ENCODE data around the gene CDC42BPA.

Gene CDC42BPA

DNA sequence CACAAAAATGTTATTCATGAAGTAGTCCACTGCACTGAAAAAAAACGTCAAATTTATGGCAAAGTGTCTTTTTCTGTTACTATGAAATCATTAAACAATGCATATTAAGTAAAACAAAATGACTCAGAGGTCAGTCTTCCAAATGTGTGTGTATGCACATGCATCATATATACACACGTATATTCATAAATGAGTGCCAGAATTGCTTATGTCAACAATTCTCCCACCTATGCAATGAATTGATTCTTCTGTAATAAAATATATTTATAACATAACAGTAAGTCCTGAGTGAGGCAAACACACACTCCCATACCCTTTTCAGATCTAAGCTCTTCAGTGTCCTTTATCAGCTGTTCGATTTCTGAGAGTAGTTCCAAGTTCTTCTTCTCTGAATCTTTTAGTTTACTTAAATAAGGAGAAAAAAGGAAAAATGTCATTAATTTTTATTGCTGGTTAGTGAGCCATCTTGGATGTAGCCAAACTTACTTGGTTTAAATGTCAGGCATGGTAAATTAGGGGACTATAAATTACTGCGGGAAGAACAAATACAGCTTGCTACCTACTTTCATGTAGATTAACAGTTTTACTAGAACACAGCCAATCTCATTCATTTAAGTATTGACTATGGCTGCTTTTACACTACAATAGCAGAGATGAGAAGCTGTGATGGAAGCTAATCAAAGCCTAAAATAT is 246.3 kb downstream of the CDC42BPA start:
- no peak for DNase-seq

DNA sequence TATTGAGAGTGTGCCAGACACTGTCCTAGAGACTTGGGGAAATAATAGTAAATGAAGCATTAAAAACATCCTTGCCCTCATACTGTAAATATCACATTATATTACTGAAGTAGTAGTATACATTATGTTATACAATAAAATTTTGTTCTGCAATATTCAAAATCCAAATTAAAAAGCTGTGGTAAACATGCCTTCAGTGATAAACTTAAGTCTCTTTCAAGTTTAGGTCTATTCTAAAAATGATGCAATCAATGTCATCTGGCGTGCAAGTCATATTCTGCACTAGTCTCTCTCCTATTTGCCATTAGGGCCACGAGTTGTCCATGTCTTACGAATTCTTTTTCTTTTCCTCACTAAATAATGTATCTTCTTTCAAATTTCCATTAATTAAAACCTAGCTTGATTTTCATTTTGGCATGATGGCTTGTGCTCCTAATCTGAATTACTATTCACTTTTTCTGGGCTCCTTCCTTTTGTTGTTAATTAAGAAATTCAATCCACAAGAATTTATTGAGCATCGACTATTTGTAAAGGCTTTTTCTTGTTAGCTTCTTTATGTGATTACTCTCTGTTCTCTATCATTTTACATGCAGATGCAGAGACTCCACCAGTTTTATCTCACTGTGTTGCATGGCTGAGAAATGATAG is 247.5 kb downstream of the CDC42BPA start:
- DNase-seq, result no peak

DNA sequence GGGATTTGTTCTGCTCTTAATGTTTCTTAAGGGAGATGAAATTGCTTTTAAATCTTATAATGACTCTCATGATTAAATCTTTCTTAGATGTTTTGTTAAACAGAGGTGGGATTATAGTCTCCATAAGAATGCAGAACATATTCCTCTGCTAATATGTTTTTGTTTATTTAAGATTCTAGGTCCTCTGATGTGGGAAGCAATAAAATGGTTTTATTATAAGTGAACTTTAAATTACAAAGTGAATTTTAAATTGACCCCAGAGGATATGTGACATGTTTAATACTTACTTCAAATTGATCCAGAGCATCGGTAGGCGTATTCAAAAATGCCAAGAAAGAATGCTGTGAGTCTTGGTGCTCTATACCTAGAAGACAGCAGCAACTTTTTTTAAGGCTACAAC is 248.8 kb downstream of the CDC42BPA start:
- DNase-seq, result no peak

DNA sequence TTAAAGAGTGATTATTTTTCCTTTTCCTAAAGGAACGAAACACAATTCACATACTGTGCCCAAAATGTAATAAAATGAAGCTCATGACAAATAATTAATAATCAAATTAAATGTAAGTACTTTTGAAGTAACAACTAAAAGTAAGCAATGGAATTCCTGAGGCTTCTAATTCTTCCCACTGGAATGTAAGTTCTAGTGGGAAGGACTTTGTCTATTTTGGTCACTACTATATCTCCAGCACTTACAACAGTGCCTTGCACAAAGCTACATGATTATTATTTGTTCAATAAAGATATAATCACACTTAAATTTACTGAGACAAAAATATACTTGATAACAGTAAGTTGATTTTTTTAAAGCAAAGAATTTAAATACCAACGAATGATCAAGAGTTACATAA is 249.4 kb downstream of the CDC42BPA start:
- no peak for DNase-seq

DNA sequence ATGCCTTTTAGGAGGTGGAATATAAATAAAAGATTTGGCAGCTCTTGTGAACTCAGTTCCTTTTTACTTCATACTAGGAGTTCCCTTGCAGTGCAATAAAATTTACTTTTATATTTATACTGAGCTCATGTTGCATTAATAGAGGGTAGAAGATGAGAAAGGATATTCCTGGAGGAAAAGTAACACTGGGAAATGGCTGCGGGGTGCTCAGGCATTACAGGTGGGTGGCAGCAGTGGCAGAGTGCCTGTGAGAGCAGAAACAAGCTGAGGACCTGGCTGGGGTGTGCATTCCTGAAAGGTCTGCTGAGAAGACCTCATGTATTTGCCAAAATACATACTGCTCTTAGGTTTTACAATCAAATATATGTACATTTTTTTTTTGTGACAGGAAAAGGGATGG is 251.3 kb downstream of the CDC42BPA start:
- no peak for DNase-seq

DNA sequence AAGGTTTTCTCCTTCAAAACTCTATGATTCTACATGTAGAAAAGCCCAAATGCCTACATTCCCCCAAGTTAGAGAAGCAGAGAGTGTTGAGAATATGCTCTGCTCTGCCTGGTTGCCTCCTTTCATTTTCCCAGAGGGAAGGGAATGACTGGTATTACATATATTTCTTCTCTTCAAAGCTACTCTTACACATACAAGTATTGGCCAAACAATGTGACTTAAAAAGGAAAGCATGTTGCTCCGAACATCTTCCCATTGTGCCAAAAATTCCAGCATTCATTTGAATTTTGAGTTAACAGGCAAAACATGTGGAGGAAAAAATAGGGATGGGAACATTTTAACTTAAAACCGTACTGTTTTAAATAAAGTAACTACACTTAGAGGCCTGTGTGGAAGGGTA is 253.0 kb downstream of the CDC42BPA start:
- no peak for DNase-seq

DNA sequence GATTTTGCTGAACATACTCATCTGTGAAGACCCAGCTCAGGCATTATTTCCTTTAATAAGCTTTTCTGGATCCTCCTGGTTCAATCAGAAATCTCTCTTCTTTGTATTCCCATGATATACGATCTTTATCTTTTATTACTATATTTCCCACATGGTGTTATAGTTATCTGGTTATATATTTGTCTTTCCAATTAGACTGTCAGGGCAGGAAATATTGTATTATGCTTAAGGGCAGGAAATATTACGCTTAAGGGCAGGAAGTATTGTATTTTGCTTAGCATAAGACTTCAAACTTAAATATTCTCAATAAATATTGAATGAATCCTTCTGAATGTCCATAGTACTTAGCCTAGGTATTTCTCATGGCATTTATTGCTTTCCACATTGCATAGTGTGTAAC is 256.0 kb downstream of the CDC42BPA start:
- DNase-seq, result no peak

DNA sequence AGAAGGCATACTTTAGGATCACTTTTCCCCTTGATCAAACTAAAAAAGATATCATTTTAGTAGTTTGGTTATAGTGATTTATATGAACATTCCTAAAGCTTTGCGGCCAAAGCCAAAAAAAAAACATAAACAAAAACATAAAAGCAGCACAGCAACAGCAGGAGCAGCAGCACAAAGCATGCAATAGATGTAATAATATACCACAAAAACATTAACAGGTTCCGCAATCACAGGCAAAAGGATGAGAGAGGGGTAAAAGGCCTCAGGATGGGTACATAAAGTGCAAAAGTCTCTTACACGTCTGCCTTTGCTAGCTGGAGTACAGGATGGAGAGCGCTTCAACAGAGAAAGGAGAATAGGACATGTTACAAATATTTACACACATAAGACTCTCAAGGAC is 259.2 kb downstream of the CDC42BPA start:
- DNase-seq, result no peak

DNA sequence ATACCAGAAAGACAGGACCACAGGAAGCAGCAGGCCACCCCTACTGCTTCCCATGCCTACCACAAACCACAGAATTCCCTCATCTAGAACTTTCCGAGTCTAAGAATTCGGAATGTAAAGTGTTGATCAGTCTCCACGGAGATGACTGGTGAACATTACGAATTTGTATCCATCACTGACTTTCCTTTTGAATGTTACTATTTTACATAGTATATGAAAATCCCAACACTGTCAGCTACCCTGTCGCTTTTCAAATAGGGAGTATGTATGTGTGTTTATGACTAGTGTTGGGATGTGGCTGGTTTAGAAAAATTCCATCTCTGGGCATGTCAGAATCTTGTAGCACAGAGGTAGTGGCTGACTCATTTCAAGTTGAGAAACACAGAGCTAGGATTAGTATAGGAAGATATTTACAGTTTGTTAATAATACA is 260.0 kb downstream of the CDC42BPA start:
- no peak for DNase-seq

DNA sequence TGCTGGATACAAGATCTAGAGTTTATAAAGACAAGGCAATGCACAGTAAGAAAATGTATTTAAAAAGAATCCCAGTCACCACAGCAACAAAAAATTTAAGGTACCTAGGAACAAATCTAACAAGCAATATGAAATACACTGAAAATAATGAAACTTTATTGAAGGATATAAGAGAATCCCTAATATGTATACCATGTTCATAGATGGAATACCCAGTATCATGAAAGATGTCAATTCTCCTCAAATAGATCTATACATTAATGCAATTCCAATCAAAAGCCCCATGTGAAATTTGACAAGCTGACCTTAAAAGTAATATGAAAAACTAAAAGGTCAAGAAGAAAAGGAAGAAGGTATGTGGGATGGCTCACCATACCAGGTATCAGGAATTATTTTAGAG is 269.0 kb downstream of the CDC42BPA start:
- DNase-seq, result no peak

DNA sequence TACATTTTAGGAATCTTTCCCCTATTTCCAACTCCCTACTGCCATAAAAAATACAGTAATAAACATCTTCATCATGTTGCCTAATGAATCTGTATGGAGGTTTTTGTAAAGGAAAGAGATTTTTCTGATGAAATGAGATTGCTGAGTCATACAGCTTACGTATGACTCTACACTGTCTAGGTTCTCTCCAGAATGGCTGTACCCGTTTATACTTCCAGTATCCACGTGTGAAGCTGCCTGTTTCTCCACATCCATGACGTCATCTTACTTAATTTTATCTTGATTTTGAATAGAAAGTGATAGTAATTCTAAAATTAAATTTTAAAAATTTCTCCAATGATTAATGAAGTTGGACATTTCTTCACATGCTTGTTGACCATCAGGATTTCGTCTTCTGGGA is 274.5 kb downstream of the CDC42BPA start:
- no peak for DNase-seq

DNA sequence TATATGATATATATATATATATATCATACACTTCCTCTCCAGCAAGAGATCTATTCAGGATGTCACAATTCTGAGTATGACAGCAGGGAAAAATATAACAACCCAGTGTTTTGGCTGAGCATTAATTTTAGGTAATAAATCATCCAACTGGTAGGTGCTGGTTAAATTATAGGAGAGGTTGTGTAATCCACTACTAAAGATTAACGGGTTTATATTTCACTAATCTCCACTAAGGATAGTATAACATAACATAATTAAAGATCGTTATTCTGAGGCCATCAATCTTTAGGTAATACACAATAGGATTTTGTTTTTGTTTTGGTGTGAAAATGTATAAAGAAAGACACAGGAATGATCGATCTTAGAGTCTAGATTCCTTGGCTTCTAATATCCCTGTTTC is 276.0 kb downstream of the CDC42BPA start:
- no peak for DNase-seq

DNA sequence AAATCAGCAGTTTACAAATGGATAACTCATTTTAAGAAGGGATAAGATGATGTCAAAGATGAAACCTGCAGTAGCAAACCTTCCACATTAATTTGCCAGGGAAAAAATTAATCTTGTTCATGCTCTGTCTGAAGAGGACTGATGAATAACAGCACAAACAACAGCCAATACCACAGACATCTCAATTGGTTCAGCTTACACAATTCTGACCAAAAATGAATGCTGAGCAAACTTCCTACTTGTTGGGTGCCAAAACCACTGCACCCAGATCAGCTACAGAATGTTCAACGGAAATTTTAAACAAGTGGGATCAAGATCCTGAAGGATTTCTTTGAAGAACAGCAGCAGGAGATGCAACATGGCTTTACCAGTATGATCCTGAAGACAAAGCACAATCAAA is 279.9 kb downstream of the CDC42BPA start:
- DNase-seq, result no peak

DNA sequence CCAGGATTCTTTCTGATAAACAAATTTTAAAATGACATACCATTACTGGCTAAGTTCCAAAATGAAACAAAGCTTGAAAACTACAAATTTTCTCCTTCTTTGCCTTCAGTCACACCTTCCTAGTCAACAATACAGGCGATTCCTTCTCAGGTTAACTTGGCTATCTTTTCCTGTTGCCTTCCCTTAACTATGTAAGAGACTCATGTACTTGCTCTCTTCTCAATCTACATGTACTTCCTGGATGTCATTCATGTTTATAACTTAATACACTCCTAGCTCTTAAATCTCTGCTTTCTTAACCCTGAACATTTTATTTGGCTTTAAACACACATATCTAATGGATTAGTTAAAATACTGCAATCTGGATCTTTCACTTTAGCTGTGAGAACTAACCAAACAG is 281.2 kb downstream of the CDC42BPA start:
- DNase-seq, result no peak

DNA sequence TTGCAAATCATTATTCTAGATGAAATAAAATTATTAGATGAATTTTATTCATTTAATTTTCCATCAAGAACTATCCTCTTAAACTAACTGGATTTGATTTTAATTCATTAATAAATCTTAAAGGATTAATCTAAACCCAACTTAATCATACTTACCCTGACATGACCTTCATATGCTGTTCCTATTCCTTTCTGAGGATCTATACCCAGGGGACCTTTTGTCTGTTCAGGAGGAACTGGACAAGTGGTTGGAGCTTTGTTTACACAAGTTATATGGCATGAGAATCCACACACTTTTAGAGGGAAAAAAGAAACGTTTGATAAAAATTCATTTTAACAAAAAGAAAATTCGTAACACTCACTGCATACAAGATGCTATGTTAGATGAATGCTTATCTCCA is 283.0 kb downstream of the CDC42BPA start:
- no peak for DNase-seq

DNA sequence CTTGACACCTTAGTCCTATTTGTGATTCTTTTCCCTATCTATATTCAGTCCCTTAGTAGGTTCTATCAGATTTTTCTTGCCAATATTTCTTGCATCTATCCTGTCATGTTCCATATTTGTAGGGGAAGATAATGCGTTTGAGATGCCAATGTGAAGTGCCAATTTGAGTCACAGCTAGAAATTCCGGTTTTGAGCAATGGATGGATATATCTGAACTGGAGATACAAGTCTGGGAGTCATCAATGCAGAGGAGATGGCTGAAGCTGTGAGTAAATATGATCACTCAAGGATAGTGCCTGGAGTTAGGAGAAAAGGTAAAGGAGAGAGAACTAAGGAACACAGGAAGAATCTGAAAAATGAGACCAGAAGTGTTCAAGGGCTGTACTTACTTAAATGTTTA is 284.4 kb downstream of the CDC42BPA start:
- DNase-seq, result no peak

DNA sequence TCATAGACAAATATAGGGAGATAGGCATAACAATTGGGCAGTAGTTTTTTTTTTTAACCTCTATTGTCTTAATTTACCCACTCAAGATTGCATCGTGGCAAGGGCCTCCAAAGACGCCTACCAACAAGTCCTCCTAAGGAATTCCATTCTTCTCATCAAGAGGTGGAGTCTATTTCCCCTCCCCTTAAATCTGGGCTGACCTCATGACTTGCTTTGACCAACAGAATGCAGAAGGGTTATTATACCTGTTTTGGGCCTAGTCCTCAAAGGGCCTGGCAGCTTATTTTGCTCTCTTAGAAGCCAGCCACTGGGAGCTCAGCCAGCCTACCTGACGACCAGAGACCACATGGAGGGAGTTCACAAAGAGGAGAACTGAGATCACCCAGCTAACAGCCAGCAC is 285.9 kb downstream of the CDC42BPA start:
- DNase-seq, result no peak

DNA sequence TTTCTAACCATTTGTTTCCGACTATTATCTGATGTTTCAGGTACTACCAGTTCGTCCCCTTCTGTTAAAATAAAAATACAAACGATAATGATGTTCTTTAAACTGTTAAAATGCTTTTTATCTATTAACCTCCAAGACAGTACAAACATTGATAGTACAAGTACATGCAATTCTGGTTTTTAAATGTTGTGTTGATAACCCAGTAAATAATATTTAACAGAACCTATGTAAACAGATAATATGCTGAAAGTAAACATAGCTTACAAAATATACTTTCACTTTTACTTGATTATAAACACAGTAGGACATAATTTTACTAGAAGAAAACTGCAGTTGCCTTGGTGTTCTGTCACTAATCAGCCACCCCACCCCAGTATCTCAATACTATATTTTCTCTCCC is 301.3 kb downstream of the CDC42BPA start:
- no peak for DNase-seq

DNA sequence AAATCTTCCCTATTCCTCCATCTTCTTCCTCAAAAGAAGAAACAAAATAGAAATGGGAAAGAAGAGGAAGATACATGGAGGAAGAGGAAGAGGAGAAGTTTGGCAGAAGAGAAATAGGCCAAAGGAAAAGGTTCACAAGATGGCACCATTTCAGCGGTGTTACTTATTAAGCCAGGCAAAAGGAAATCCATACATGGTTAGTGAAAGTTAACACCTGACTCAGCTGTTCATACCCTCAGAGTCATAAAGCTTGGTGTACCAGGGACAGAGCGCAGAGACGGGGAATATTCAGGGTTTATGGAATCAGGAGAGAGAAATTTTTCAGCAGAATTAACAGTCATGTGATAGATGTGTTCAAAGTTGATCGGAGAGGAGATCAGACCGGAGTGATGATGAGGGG is 307.6 kb downstream of the CDC42BPA start:
- no peak for DNase-seq

DNA sequence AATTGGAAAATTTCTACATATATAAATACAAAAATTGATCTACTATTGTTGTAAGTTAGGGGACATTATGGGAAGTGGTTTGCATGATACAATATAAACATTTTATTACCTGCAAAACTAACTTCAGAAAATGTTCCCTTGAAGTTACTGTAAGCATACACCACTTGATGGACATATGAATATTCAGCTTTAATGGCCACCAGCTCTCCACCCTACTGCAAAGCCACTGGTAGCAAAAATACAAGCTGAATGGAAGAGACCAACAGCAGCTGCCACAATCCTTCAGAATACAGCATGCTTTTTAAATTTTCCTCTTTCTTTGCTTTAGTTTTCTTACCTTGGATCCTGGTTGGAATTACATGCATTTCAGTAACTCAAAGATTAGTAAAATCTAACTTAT is 308.4 kb downstream of the CDC42BPA start:
- DNase-seq, result no peak

DNA sequence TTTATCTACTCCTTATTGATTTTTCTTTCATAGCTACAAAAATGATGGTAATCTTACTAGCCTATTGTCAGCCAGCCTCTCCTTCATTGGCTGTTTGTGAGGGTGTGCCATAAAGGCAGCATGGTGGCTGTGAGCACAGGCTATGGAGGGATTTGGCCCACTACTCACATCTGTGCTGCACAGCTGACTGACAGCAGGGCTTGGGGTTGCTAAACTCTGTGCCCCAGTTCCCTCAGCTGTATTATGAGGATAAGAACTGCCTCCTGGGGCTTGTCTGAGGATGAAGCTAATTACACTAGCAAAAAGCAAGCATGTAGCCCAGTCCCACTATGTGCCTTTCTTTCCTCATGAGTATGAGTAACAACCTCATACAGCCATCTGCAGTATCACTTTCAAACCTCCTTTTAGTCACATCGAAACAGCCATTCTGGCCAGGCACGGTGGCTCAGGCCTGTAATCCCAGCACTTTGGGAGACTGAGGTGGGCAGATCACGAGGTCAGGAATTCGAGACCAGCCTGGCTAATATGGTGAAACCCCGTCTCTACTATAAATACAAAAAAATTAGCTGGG is 312.0 kb downstream of the CDC42BPA start:
- DNase-seq, result no peak

DNA sequence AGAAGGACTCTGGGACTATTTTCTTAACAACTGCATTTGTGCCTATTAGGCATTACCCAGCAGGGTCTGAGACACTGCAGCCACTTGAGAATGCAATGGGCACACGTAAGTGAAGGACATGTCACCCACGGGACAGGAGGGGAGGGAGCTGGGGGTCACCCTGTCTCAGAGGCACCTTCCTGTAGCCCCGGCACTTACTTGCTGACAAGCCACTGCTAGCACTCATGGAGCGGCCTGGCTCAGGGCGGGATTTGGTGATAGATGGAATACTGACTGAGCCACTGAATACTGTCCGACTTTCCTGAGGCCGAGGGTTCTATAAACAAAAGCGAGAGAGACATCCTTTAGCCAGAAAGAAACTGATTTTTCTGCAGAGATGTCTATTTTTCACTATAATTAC is 313.5 kb downstream of the CDC42BPA start:
- DNase-seq, result no peak

DNA sequence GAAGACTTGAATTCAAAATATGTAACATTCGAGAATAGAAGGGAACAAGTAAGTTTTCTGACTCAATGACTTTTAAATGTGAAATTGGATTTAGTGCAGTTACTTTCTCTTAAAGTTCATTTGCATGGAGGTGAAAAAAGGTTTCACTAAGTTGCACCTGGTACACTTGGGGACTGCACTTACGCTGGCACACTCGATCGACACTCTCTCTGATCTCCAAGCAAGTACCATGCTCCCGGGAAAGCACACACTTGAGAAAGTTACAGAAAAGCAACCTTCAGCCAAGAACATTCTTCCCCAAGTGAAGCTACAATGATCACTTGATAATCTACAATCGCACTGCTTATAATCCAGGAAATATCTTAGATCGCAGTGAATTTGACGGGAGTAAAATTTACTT is 315.1 kb downstream of the CDC42BPA start:
- no peak for DNase-seq
